Fibroblast of skin of abdomen (primary cell): ENCODE results near the gene ADAMTSL4.
"Not testable (repeated sequence)": the region's sequence is repeated elsewhere in the genome, so short reads cannot be mapped to it uniquely, and the experiment has no call there.

Source experiments
- DNase-seq: peaks from one replicate; pipeline ENCODE4 v3.0.0-alpha.2; 2013

ADAMTSL4 gene

GRCh38 chr1:150567717-150568593 is 18.7 kb downstream of the ADAMTSL4 start:
- peak; percentile 94 for DNase-seq

GRCh38 chr1:150568594-150568966 is 19.4 kb downstream of the ADAMTSL4 start:
- DNase-seq: no peak

GRCh38 chr1:150572918-150573647 is 23.9 kb downstream of the ADAMTSL4 start:
- DNase-seq: no peak

- DNase-seq: not testable (repeated sequence)
Measured at GRCh38 chr1:150573648-150574071, 24.5 kb downstream of the ADAMTSL4 start.

GRCh38 chr1:150574260-150575071 is 25.3 kb downstream of the ADAMTSL4 start:
- DNase-seq: no peak

GRCh38 chr1:150575072-150575489 is 25.9 kb downstream of the ADAMTSL4 start:
- DNase-seq: no peak

GRCh38 chr1:150575518-150576366 is 26.5 kb downstream of the ADAMTSL4 start:
- DNase-seq: no peak

GRCh38 chr1:150576367-150576711 is 27.1 kb downstream of the ADAMTSL4 start:
- DNase-seq: no peak

- no peak for DNase-seq
Measured at GRCh38 chr1:150576794-150577556, 27.8 kb downstream of the ADAMTSL4 start.

GRCh38 chr1:150577557-150578271 is 28.5 kb downstream of the ADAMTSL4 start:
- no peak for DNase-seq

GRCh38 chr1:150578272-150579109 is 29.3 kb downstream of the ADAMTSL4 start:
- DNase-seq: peak; percentile 93

GRCh38 chr1:150579110-150579944 is 30.1 kb downstream of the ADAMTSL4 start, which contains the start of gene MCL1:
Gene MCL1, minus strand, starts transcription at chr1:150579610. Its CDS starts 80 bp downstream, at chr1:150579530.
- DNase-seq: peak; percentile 98

GRCh38 chr1:150579945-150580642 is 30.9 kb downstream of the ADAMTSL4 start:
- DNase-seq: no peak

GRCh38 chr1:150580966-150581365 is 31.8 kb downstream of the ADAMTSL4 start:
- not testable (repeated sequence) for DNase-seq

GRCh38 chr1:150581437-150581836 is 32.2 kb downstream of the ADAMTSL4 start:
- DNase-seq: not testable (repeated sequence)

- DNase-seq: not testable (repeated sequence)
Measured at GRCh38 chr1:150581962-150582361, 32.8 kb downstream of the ADAMTSL4 start.

GRCh38 chr1:150582371-150582770 is 33.2 kb downstream of the ADAMTSL4 start:
- peak; percentile 60 for DNase-seq
